ENCODE results near the gene KCNIP4. TPM values are rescaled to one million over a fixed set of nuclear protein-coding genes. Genes with fewer than 3 reads are reported as not detected.

The KCNIP4 gene
- total and polyA plus RNA-seq, 2 donors from 2014 or later = 9.8 to 43.9 TPM

DNA sequence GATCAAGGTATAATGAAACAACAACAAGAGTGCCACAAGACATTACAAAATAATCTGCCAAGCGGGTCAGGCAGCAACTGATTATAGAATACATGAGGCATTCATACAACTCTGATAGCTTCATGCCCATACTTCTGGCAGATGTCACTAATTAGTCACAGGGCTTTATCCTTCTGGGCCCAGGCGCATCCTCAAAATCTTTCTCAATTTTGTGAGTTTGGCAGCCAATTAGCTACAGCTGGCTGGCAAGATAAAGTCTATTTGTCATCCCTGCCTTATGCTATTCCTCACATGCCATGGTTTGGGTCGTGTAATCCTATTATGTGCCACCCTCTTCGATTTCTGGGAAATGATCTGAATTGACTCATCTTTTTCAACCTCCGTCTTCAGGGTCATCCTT lies 994.0 kb downstream of the KCNIP4 start:
- intact Hi-C loops (cut with DNase I) = no loop called here
- Histone ChIP-seq H3K36me3 (ENCODE audit: control insufficient read depth in 2 of 3, insufficient read depth in 3 of 3, low read length in 3 of 3) (no peaks in the 10 kb centered on the region), H3K9ac (ENCODE audit: low read length in 3 of 3) (no peak overlapping the region), H3K4me3 (ENCODE audit: low read length in 3 of 3) (no peak overlapping the region), H3K9me3 (ENCODE audit: control insufficient read depth in 2 of 3, insufficient read depth in 1 of 3, low read length in 3 of 3) (no peaks in the 10 kb centered on the region), H3K27me3 (ENCODE audit: control insufficient read depth, insufficient read depth, low read length) (no peaks in the 10 kb centered on the region), H3K4me1 (ENCODE audit: control insufficient read depth in 2 of 3, insufficient read depth in 2 of 3, low read depth in 1 of 3, low read length in 3 of 3) (no peaks in the 10 kb centered on the region), H3K27ac (ENCODE audit: low read depth in 2 of 2, low read length in 2 of 2) (no peak overlapping the region)
- TF ChIP-seq CTCF (IDR thresholded peaks at IDR 0.05; ENCODE audit: borderline replicate concordance, extremely low read depth, insufficient read depth) = no peak
- no peak for DNase-seq
- no peak for FAIRE-seq

DNA sequence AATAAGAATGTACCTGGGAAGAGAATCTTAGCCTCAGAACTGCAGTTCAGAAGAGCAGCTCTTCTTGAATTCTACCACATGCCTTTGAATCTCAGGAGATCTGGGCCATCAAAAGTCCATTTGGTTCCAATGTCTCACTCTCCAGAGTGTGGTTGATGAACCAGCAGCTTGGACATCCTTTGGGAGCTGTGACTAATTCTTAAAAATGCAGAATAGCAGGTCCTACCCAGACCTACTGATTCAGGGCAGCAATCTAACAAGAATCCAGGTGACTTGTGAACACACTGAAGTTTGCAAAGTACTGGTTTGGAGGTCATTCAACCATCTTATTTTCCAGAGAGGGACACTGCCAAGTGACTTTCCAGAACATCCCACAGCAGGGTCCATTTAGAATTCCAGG lies 1003.6 kb downstream of the KCNIP4 start:
- H3K9ac ChIP-seq (ENCODE audit: low read length in 3 of 3) = no peak overlapping the region
- DNase-seq (no peak), FAIRE-seq (no peak)
- no peak overlapping the region for H3K4me3 ChIP-seq (ENCODE audit: low read length in 3 of 3)
- no peaks in the 10 kb centered on the region for H3K9me3 ChIP-seq (ENCODE audit: control insufficient read depth in 2 of 3, insufficient read depth in 1 of 3, low read length in 3 of 3)
- no peak for TF ChIP-seq CTCF (IDR thresholded peaks at IDR 0.05; ENCODE audit: borderline replicate concordance, extremely low read depth, insufficient read depth)
- H3K27ac ChIP-seq (ENCODE audit: low read depth in 2 of 2, low read length in 2 of 2) = no peak overlapping the region
- H3K27me3 ChIP-seq (ENCODE audit: control insufficient read depth, insufficient read depth, low read length) = no peaks in the 10 kb centered on the region
- H3K36me3 ChIP-seq (ENCODE audit: control insufficient read depth in 2 of 3, insufficient read depth in 3 of 3, low read length in 3 of 3) = no peaks in the 10 kb centered on the region
- intact Hi-C loops (cut with DNase I) = no loop called here
- H3K4me1 ChIP-seq (ENCODE audit: control insufficient read depth in 2 of 3, insufficient read depth in 2 of 3, low read depth in 1 of 3, low read length in 3 of 3) = no peaks in the 10 kb centered on the region

DNA sequence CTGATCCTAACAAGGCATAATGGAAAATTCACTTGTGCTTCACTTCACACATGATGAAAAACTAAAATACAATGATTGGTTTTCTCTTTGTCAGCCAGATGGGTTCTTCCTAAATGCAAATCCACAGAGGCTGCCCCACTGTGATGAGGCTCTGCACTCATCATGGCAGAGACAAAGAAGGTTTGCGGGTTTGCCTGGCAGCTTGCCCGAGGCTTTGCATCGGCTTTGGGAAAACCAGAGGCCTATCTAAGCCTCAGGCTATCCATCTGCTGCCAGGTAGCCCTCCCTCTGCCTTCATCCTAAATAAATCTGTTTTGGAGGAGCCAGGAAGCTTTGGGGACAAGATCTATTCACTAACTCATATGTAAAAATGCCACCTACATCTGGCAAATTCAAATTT lies 1004.1 kb downstream of the KCNIP4 start:
- no peaks in the 10 kb centered on the region for H3K9me3 ChIP-seq (ENCODE audit: control insufficient read depth in 2 of 3, insufficient read depth in 1 of 3, low read length in 3 of 3)
- H3K4me3 ChIP-seq (ENCODE audit: low read length in 3 of 3) = no peak overlapping the region
- DNase-seq (no peak), FAIRE-seq (no peak)
- H3K27ac ChIP-seq (ENCODE audit: low read depth in 2 of 2, low read length in 2 of 2) = no peak overlapping the region
- no peaks in the 10 kb centered on the region for H3K36me3 ChIP-seq (ENCODE audit: control insufficient read depth in 2 of 3, insufficient read depth in 3 of 3, low read length in 3 of 3)
- intact Hi-C loops (cut with DNase I) = no loop called here
- H3K4me1 ChIP-seq (ENCODE audit: control insufficient read depth in 2 of 3, insufficient read depth in 2 of 3, low read depth in 1 of 3, low read length in 3 of 3) = no peaks in the 10 kb centered on the region
- H3K9ac ChIP-seq (ENCODE audit: low read length in 3 of 3) = no peak overlapping the region
- TF ChIP-seq CTCF (IDR thresholded peaks at IDR 0.05; ENCODE audit: borderline replicate concordance, extremely low read depth, insufficient read depth) = no peak
- H3K27me3 ChIP-seq (ENCODE audit: control insufficient read depth, insufficient read depth, low read length) = no peaks in the 10 kb centered on the region

- no peaks in the 10 kb centered on the region for H3K27me3 ChIP-seq (ENCODE audit: control insufficient read depth, insufficient read depth, low read length)
- intact Hi-C loops (cut with DNase I) = no loop called here
- FAIRE-seq = no peak
Measured at GRCh38 chr4:20938204-20938603, 1010.4 kb downstream of the KCNIP4 start.

More at GRCh38 chr4:20938204-20938603, 1010.4 kb downstream of the KCNIP4 start:
- Histone ChIP-seq H3K36me3 (ENCODE audit: control insufficient read depth in 2 of 3, insufficient read depth in 3 of 3, low read length in 3 of 3) (no peaks in the 10 kb centered on the region), H3K9ac (ENCODE audit: low read length in 3 of 3) (no peak overlapping the region), H3K4me1 (ENCODE audit: control insufficient read depth in 2 of 3, insufficient read depth in 2 of 3, low read depth in 1 of 3, low read length in 3 of 3) (no peaks in the 10 kb centered on the region), H3K27ac (ENCODE audit: low read depth in 2 of 2, low read length in 2 of 2) (no peak overlapping the region), H3K9me3 (ENCODE audit: control insufficient read depth in 2 of 3, insufficient read depth in 1 of 3, low read length in 3 of 3) (no peaks in the 10 kb centered on the region), H3K4me3 (ENCODE audit: low read length in 3 of 3) (no peak overlapping the region)
- TF ChIP-seq CTCF (IDR thresholded peaks at IDR 0.05; ENCODE audit: borderline replicate concordance, extremely low read depth, insufficient read depth) = no peak
- DNase-seq = no peak

Measured in kidney (tissue), 14 donors.